VCaP (cell line): ENCODE measurements around the gene TOP3B.

Experiments
- H3K27ac ChIP-seq: fragments of 450-650 bp; 2 replicates; pipeline ENCODE4 v1.5.1; 2017
- TF ChIP-seq, protein P1 (sequence below): fragments of 450-650 bp; conservative IDR thresholded peaks from 2 replicates; pipeline ENCODE4 v1.5.1; 2017; ENCODE audit warnings: mild to moderate bottlenecking, moderate library complexity

The TOP3B gene

DNA sequence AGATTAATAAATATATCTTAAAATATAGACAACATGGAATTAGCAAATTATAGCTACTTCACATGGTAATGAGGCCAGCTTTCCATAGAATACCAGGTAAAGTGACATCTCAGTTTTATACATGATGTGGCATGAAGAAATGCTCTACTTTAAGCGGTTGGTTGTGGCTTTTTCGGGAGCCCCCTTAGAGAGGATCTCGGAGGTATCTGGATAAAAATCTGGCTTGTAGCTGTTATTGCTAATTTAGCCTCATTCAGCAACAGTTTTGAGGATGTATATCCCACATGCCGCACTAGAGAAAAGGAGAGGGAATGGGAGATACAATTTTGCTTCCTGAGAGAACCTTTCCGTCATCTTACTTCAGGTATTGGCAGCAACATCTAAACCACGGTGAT, 24.0 kb upstream of the TOP3B start:
- TF ChIP-seq, protein P1, sequence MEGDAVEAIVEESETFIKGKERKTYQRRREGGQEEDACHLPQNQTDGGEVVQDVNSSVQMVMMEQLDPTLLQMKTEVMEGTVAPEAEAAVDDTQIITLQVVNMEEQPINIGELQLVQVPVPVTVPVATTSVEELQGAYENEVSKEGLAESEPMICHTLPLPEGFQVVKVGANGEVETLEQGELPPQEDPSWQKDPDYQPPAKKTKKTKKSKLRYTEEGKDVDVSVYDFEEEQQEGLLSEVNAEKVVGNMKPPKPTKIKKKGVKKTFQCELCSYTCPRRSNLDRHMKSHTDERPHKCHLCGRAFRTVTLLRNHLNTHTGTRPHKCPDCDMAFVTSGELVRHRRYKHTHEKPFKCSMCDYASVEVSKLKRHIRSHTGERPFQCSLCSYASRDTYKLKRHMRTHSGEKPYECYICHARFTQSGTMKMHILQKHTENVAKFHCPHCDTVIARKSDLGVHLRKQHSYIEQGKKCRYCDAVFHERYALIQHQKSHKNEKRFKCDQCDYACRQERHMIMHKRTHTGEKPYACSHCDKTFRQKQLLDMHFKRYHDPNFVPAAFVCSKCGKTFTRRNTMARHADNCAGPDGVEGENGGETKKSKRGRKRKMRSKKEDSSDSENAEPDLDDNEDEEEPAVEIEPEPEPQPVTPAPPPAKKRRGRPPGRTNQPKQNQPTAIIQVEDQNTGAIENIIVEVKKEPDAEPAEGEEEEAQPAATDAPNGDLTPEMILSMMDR, result no peak
- H3K27ac ChIP-seq, result no peak overlapping the region

DNA sequence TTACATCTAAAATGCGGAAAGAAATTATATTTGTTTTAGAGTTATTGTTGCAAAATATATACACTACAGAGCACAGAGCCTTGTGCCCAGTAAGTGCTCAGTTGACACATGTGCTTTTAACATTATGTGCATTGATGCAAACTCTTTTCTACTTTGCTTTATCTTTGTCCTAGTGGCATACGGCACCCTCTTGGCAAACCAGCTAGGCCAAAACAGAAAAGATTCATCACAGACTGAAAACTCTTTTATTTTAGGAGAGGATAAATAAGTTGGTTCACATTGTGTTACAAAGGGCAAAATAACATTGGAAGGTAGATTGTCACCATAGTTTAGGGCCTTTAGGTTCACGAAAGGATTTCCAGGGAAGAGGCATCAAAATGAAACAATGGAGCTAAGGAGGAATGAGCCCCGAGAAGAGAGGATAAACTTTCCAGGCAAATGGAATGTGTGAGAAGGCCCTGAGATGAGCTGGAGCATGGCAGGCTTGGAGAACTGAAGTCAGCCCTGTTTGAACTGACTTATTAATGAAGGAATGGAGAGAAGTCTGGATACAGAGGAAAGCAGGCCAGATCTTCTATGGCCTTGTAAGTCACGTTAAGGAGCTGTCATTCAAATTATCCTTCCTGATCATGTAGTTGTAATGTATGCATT, 23.5 kb upstream of the TOP3B start:
- TF ChIP-seq, protein P1, result no peak
- H3K27ac ChIP-seq, result no peak overlapping the region

DNA sequence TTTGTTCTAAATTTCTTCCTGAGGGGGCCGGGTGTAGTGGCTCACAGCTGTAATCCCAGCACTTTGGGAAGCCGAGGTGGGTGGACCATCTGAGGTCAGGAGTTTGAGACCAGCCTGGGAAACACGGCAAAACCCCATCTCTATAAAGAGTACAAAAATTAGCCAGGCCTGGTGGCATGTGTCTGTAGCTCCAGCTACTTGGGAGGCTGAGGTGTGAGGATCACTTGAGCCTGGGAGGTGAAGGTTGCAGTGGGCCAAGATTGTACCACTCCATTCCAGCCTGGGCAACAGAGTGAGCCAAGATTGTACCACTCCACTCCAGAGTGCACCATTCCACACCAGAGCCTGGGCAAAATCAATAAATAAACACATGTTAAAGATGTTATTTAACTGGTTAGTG, 20.6 kb upstream of the TOP3B start:
- TF ChIP-seq, protein P1, result no peak
- H3K27ac ChIP-seq, result no peak overlapping the region

DNA sequence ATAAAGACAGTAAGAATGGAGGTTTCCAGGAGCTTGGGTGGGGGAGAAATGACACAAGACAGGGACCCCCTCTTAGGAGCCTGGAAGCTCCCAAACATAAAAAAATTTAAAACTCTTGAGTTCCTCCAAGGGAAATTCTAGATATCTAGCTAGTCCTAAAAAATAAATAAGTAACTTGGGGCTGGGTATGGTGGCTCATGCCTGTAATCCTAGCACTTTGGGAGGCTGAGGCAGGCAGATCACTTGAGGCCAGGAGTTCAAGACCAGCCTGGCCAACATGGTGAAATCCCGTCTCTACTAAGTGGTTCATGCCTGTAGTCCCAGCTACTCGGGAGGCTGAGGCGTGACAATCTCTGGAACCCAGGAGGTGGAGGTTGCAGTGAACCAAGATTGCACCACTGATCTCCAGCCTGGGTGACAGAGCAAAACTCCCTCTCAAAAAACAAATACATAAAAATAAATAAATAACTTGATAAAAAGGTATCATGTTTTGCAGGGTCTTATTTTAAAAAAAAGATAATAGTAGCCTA, 20.0 kb upstream of the TOP3B start:
- TF ChIP-seq, protein P1, result no peak
- no peak overlapping the region for H3K27ac ChIP-seq

DNA sequence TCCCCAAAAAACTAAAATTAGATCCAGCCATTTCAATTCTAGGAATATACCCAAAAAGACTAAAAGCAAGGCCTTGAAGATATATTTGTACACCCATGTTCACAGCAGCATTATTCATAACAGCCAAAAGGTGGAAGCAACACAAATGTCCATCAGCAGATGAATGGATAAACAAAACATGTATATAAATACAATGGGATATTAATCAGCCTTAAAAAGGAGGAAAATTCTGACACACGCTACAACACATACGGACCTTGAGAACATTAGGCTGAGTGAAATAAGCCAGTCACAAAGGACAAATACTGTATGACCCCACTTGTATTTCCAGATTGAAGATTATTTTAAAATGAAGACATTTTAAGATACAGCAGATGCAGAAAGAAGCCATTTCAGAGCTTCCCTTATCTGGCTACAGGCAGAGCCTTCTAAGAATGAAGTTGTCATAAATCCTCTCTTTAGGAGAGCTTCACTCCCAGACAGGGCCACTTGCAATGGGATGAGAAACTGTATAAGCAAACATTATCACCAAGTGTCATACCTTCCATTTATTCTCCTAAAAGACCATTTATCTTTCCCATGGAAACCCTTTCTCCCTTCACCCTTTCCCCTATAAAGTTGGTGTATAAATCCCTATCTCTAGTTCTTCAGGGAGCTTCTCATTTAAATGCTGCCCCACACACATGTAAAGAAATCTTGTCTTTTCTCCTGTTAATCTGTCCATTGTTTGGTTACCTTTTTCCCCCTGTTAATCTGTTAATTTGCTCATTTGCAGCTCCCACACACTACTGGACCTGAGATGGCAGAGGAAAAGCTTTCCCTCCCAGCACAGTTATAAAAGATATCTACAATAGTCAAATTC, 19.3 kb upstream of the TOP3B start:
- TF ChIP-seq, protein P1, result no peak

DNA sequence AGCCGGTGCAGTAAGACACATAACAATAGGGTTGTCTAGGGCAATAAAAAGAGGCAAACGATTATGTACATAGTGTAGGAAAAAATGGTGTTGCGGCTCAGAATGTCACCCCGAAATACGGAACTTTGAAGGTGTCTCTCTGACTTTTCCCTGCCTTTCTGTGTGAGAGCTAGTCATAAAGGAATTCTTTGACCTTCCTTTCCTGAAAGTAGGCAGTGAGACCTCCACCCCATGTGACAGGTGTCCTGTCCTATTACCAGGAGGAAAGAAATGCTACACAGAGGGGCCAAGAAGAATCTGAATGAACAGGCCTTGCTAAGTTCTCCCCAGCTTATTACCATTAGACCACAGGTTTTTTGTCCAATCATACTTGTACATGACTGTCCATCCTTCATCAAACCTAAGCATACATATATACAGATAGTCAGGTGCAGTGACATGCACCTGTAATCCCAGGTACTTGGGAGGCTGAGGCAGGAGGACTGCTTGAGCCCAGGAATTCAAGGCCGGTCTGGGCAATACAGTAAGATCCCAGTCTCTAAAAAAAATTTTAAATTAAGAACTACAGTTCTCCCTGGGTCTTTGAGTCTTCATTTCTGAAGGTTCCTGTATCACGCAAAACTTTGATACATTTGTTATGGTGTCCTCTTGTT, 16.1 kb upstream of the TOP3B start:
- H3K27ac ChIP-seq, result no peak overlapping the region
- TF ChIP-seq, protein P1, result no peak

More for the DNA sequence above, 19.3 kb upstream of the TOP3B start:
- no peak overlapping the region for H3K27ac ChIP-seq

DNA sequence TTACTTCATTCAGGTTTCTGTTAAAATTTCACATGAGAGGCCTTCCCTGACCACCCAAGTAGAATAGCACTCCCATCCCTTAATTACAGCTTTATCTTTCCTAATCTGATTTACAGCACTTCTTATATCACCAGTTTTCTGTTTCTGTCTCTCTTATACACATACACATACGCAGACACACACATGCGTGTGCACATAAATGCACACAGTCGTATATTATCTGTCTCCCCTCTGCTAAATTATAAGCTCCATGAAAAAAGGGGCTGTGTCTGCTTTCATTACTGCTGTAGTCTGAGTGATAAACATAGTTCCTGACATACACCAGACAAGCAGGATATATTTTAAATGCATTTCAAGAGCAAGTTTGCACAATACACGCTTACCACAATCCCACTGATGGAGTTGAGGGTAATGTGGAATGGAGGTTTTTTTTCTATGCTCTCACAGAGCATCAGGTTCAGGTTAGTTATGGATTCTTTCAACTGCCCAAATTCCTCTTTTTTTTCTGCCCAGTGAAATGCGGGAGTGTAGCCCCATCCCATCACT, 13.7 kb upstream of the TOP3B start:
- H3K27ac ChIP-seq, result no peak overlapping the region
- TF ChIP-seq, protein P1, result no peak
